Tibial nerve (tissue), 4 donors: ENCODE data around the gene RPS5. TPM values are rescaled to one million over a fixed set of nuclear protein-coding genes. Genes with fewer than 3 reads are reported as not detected.

ENCODE experiments used
- DNase-seq, 2 donors: peaks; one replicate each; pipeline ENCODE4 v3.0.0-alpha.2; 2019; ENCODE audit warnings: low spot score in 2 of 2
- H3K27ac ChIP-seq, 4 donors: fragments of 200-600 bp; sonication (generic) in 3 of 4; one replicate each; pipeline ENCODE4 v1.5.1; 2017 to 2019; ENCODE audit warnings: mild to moderate bottlenecking in 1 of 4
- H3K27me3 ChIP-seq, 2 donors: fragments of 200-600 bp; sonication (generic) in 1 of 2; one replicate each; pipeline versions ENCODE4 v1.5.1 to v1.6.0; 2017 to 2019
- H3K36me3 ChIP-seq, 3 donors: fragments of 200-600 bp; sonication (generic); one replicate each; pipeline ENCODE4 v1.5.1; 2018 to 2019
- H3K4me1 ChIP-seq, 4 donors: fragments of 200-600 bp; sonication (generic) in 3 of 4; one replicate each; pipeline ENCODE4 v1.5.1; 2017 to 2019
- H3K4me3 ChIP-seq, 4 donors: fragments of 200-600 bp; sonication (generic) in 3 of 4; one replicate each; pipeline ENCODE4 v1.5.1; 2017 to 2019; ENCODE audit warnings: mild to moderate bottlenecking in 1 of 4, moderate library complexity in 1 of 4
- H3K9me3 ChIP-seq, 4 donors: fragments of 200-600 bp; sonication (generic) in 3 of 4; one replicate each; pipeline ENCODE4 v1.5.1; 2017 to 2019
- EP300 ChIP-seq, 2 donors: sonication (generic); formaldehyde crosslinking; IDR thresholded peaks; one replicate each; pipeline ENCODE4 v1.6.1; 2017; ENCODE audit warnings: antibody characterized with exemption in 2 of 2, mild to moderate bottlenecking in 1 of 2
- POLR2A ChIP-seq, 2 donors: fragments of 450-650 bp; IDR thresholded peaks; one replicate each; pipeline ENCODE4 v1.6.1; 2017; ENCODE audit warnings: antibody characterized with exemption in 2 of 2, mild to moderate bottlenecking in 2 of 2, moderate library complexity in 2 of 2
- WGBS, 2 donors: methylation state at CpG; one replicate each; pipeline ENCODE4 v1.1.5; 2018; 5-methylcytosine and 5-hydroxymethylcytosine counted together
- total RNA-seq, 4 donors: library from RNA; depleted of rRNA; stranded (reverse); fragments of >200 nt; gene quantifications; one replicate each; pipeline ENCODE4 v1.1.0, GENCODE V29; 2016
- TF ChIP-seq, protein P1 (sequence below), 5 experiments: fragments of 200-600 bp in 3 of 5; fragments of 450-650 bp in 2 of 5; sonication (generic) in 3 of 5; IDR thresholded peaks; one replicate each; pipeline ENCODE4 v1.5.1; 2016 to 2019; ENCODE audit warnings: antibody characterized with exemption in 5 of 5, mild to moderate bottlenecking in 3 of 5, moderate library complexity in 2 of 5

The RPS5 gene
- total RNA-seq, 4 donors from 2014 or later: 1,161 to 1,574 (median 1,263) TPM

DNA sequence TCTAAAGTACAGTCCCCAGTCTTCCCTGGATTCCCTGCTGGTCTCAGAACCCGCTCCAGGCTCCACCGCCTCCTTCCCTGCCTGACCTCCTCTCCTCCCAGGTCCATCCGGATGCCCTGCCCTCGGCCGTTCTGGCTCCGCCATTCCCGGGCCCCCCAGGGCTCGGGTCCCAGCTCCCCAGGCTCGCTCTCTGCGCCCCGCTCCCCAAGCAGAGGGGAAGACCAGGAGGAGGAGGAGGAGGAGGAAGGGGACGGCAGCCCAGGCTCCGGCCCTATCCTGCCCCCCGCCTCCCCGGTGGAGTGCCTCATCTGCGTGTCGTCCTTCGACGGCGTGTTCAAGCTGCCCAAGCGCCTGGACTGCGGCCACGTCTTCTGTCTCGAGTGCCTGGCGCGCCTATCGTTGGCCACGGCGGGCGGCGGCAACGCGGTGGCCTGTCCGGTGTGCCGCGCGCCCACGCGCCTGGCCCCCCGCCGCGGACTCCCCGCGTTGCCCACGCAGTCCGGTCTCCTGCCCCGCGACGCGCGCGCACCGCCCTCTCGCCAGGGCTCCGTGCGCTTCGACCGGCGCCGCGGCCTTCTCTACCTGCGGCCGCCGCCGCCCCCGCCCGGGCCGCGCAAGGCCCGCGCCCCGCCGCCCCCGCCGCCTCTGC lies 9.0 kb downstream of the RPS5 start:
- Histone ChIP-seq H3K9me3 (no peaks in the 10 kb centered on the region), H3K27me3 (peaks cover 0 to 25% of the 10 kb centered on the region in 2 donors), H3K4me1 (peaks cover 0 to 28% (median 8%) of the 10 kb centered on the region in 4 donors), H3K4me3 (no peak overlapping the region), H3K36me3 (peaks cover 0 to 52% (median 16%) of the 10 kb centered on the region in 3 donors), H3K27ac (no peak overlapping the region)
- WGBS, 2 donors: 13 to 17% methylated on average over 6 to 20 of the region's 75 CpGs
- TF ChIP-seq, protein P1, sequence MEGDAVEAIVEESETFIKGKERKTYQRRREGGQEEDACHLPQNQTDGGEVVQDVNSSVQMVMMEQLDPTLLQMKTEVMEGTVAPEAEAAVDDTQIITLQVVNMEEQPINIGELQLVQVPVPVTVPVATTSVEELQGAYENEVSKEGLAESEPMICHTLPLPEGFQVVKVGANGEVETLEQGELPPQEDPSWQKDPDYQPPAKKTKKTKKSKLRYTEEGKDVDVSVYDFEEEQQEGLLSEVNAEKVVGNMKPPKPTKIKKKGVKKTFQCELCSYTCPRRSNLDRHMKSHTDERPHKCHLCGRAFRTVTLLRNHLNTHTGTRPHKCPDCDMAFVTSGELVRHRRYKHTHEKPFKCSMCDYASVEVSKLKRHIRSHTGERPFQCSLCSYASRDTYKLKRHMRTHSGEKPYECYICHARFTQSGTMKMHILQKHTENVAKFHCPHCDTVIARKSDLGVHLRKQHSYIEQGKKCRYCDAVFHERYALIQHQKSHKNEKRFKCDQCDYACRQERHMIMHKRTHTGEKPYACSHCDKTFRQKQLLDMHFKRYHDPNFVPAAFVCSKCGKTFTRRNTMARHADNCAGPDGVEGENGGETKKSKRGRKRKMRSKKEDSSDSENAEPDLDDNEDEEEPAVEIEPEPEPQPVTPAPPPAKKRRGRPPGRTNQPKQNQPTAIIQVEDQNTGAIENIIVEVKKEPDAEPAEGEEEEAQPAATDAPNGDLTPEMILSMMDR (IDR thresholded peaks at IDR 0.05): no peak
- TF ChIP-seq POLR2A (IDR thresholded peaks at IDR 0.05): no peak
- no peak for TF ChIP-seq EP300 (IDR thresholded peaks at IDR 0.05)
- DNase-seq: no peak

DNA sequence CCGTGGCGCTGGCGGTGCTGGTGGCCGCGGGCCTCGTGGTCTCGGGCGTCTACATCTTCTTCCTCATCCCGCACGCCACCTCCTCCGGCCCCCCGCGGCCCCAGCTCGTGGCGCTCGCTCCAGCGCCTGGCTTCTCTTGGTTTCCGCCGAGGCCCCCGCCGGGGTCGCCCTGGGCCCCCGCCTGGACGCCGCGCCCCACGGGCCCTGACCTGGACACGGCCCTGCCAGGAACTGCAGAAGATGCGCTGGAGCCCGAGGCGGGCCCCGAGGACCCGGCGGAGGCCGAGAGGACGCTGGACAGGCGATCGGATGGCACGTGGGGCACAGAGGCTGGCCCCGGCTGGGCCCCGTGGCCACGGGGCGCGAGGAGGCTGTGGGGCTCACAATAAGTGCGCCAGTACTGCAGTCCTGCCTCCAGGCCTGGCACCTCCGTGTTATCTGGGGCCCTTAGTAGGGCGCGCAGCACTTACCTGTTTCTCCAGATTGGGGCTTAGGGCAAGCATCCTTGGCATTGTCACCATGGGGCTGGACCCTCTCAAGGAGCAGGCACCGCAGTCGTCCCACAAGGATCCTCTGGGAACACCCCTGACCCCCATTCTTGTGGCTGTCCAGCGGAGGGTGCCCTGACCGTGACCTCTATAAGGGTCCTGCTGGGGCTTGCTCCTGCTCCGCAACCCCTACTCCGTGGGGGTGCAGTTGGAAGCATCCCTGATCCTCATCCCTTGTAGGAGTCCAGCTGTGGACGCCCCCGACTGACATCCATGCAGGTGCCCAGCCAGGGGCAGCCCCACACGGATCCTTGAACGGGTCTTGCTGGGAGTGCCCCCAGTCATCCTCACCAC lies 9.8 kb downstream of the RPS5 start:
- Histone ChIP-seq H3K36me3 (peaks cover 0 to 44% (median 16%) of the 10 kb centered on the region in 3 donors), H3K27ac (no peak overlapping the region), H3K9me3 (no peaks in the 10 kb centered on the region), H3K4me3 (no peak overlapping the region), H3K4me1 (peaks cover 0 to 32% (median 13%) of the 10 kb centered on the region in 4 donors), H3K27me3 (peaks cover 0 to 25% of the 10 kb centered on the region in 2 donors)
- no peak for DNase-seq
- TF ChIP-seq EP300 (IDR thresholded peaks at IDR 0.05): no peak
- 29 to 31% methylated on average over 34 to 46 of the region's 58 CpGs for WGBS, 2 donors

DNA sequence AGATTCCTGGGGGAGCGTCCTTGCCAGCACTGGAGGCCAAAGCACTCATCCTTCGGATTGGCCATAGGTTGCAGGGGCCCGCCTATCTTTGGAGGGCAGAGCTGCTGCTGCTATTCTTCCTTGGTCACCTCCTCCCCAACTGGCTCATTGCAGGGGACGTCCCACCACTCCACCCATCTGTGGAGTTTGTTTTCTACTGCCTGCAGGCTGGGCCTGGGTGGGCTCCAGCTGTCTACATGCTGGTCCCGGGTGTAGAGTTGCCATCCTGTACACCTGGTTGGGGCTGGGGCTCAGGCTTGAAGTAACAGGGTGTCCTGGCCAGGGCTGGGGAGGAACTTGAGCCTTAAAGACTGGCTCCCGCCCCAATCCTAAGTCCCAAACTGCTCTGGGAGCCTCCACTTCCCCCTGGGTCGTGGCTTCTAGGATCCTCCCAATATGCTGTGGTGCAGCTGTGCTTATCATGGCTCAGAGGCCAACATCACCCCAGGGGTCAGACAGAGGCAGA lies 10.5 kb downstream of the RPS5 start:
- H3K9me3 ChIP-seq: no peaks in the 10 kb centered on the region
- DNase-seq: no peak
- H3K4me3 ChIP-seq: no peak overlapping the region
- no peak overlapping the region for H3K27ac ChIP-seq
- peaks cover 0 to 39% (median 16%) of the 10 kb centered on the region in 3 donors for H3K36me3 ChIP-seq
- peaks cover 0 to 25% of the 10 kb centered on the region in 2 donors for H3K27me3 ChIP-seq
- peaks cover 0 to 35% (median 15%) of the 10 kb centered on the region in 4 donors for H3K4me1 ChIP-seq
- TF ChIP-seq, protein P1 (IDR thresholded peaks at IDR 0.05): no peak
- 60 to 62% methylated on average over 6 to 7 of the region's 7 CpGs for WGBS, 2 donors

DNA sequence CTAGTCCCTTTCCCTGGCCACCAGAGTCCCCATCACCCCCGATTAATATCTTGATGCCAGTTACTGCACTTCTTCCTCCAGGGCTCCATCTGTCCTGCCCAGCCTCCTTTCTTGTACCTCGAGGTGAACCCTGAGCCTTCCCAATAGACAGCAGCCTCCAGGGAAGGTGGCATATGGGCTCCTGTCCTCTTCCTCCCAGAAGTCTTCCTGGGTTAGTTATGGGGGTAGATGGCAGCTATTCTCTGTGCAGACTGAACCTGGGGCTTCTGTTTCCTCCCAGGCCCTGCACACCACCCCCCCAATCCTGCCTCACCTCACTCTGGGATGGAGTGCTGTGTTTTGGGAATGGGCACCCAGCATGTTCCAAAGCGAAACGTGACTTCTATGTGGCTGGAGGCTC lies 11.0 kb downstream of the RPS5 start:
- no peak overlapping the region for H3K27ac ChIP-seq
- WGBS, 2 donors: 77 to 88% methylated on average over 4 of the region's 4 CpGs
- H3K4me3 ChIP-seq: no peak overlapping the region
- peaks cover 0 to 25% of the 10 kb centered on the region in 2 donors for H3K27me3 ChIP-seq
- H3K4me1 ChIP-seq: peaks cover 0 to 35% (median 15%) of the 10 kb centered on the region in 4 donors
- H3K9me3 ChIP-seq: no peaks in the 10 kb centered on the region
- TF ChIP-seq POLR2A (IDR thresholded peaks at IDR 0.05) (no peak), EP300 (IDR thresholded peaks at IDR 0.05) (no peak)
- TF ChIP-seq, protein P1 (IDR thresholded peaks at IDR 0.05): no peak
- DNase-seq: no peak
- peaks cover 0 to 34% (median 12%) of the 10 kb centered on the region in 3 donors for H3K36me3 ChIP-seq

DNA sequence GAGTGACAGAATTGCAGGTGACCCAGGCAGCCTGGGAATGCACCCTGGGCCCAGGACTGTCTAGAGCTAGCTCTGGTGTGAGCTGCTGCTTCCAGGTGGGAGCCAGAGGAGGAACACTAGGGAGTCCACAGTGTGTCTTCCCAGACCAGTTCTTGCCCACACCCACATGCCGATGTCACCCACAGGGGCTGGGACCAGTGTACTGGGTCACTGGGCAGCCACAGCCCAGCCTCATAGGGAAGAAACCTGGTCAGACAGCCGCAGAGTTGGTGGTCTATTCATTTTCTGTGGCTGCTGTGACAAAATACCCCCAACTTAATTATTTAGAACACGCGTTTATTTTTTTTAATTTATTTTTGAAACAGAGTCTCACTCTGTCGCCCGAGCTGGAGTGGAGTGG lies 11.5 kb downstream of the RPS5 start:
- no peak for DNase-seq
- TF ChIP-seq EP300 (IDR thresholded peaks at IDR 0.05): no peak
- no peak for TF ChIP-seq POLR2A (IDR thresholded peaks at IDR 0.05)
- TF ChIP-seq, protein P1 (IDR thresholded peaks at IDR 0.05): no peak
- Histone ChIP-seq H3K36me3 (peaks cover 0 to 29% (median 9%) of the 10 kb centered on the region in 3 donors), H3K27ac (no peak overlapping the region), H3K4me1 (peaks cover 0 to 35% (median 15%) of the 10 kb centered on the region in 4 donors), H3K4me3 (no peak overlapping the region), H3K27me3 (peaks cover 0 to 25% of the 10 kb centered on the region in 2 donors), H3K9me3 (no peaks in the 10 kb centered on the region)
- 91% methylated on average over 5 to 6 of the region's 6 CpGs for WGBS, 2 donors
